GM21576 (cell line): Measurements from ENCODE around the gene PDX1.

Experiments used
- ATAC-seq: cut with Tn5 transposase; IDR thresholded peaks from one replicate; pipeline ENCODE4 v1.9.1; 2021; ENCODE audit warnings: mild to moderate bottlenecking, moderate library complexity; ENCODE audit not compliant: unreplicated experiment

PDX1 gene

GRCh38 chr13:27919934-27920676 lies at the start of gene PDX1:
Gene PDX1, plus strand, starts transcription at chr13:27920000. Its CDS starts 139 bp downstream, at chr13:27920139.
- no peak for ATAC-seq

- no peak for ATAC-seq
These were observed 41.5 kb upstream of the PDX1 start for GRCh38 chr13:27878274-27878673.

GRCh38 chr13:27889471-27889870 lies 30.3 kb upstream of the PDX1 start:
- no peak for ATAC-seq

- no peak for ATAC-seq
These were observed 23.1 kb upstream of the PDX1 start for GRCh38 chr13:27896726-27897125.

GRCh38 chr13:27904719-27905118 lies 15.1 kb upstream of the PDX1 start:
- no peak for ATAC-seq

GRCh38 chr13:27905650-27906049 lies 14.2 kb upstream of the PDX1 start:
- no peak for ATAC-seq

- no peak for ATAC-seq
These were observed 12.5 kb upstream of the PDX1 start for GRCh38 chr13:27907121-27907787.

- no peak for ATAC-seq
These were observed 10.4 kb upstream of the PDX1 start for GRCh38 chr13:27909378-27909777.

- ATAC-seq = no peak
These were observed 8.3 kb upstream of the PDX1 start for GRCh38 chr13:27911521-27911920.

GRCh38 chr13:27913160-27913559 lies 6.6 kb upstream of the PDX1 start:
- no peak for ATAC-seq

GRCh38 chr13:27915301-27916207 lies 4.2 kb upstream of the PDX1 start:
- ATAC-seq = no peak

GRCh38 chr13:27917121-27917947 lies 2.5 kb upstream of the PDX1 start:
- no peak for ATAC-seq

- ATAC-seq = no peak
These were observed 1.5 kb upstream of the PDX1 start for GRCh38 chr13:27918041-27918917.

GRCh38 chr13:27918918-27919658 lies 712 bp upstream of the PDX1 start:
- no peak for ATAC-seq

GRCh38 chr13:27919659-27919933 lies 204 bp upstream of the PDX1 start:
- ATAC-seq = no peak

- no peak for ATAC-seq
These were observed 1.0 kb downstream of the PDX1 start for GRCh38 chr13:27920677-27921420.

- ATAC-seq = no peak
These were observed 1.7 kb downstream of the PDX1 start for GRCh38 chr13:27921421-27921960.
